Urinary bladder (tissue), 4 donors: ENCODE measurements around the gene TMPRSS7. TPM values are rescaled to one million over a fixed set of nuclear protein-coding genes. Genes with fewer than 3 reads are reported as not detected.
A peak's percentile ranks its signal among the peaks of the same experiment; 100 is the strongest.

Experiments used
- DNase-seq: peaks from one replicate; pipeline ENCODE4 v3.0.0-alpha.2; 2015; ENCODE audit errors: extremely low spot score
- H3K27ac ChIP-seq: one replicate; pipeline ENCODE4 v1.5.1; 2013; ENCODE audit warnings: low read depth, mild to moderate bottlenecking, moderate library complexity
- H3K36me3 ChIP-seq: one replicate; pipeline ENCODE4 v1.6.1; 2013; ENCODE audit warnings: mild to moderate bottlenecking, moderate library complexity; ENCODE audit not compliant: insufficient read depth
- H3K4me1 ChIP-seq: one replicate; pipeline ENCODE4 v1.6.1; 2013; ENCODE audit warnings: mild to moderate bottlenecking, moderate library complexity; ENCODE audit not compliant: insufficient read depth
- H3K4me3 ChIP-seq: one replicate; pipeline ENCODE4 v1.5.1; 2013; ENCODE audit warnings: low read depth, low read length
- WGBS: extraction: QIAGEN DNeasy Blood & Tissue Kit; methylation state at CpG from one replicate; pipeline ENCODE4 v1.1.7; 2013; 5-methylcytosine and 5-hydroxymethylcytosine counted together
- polyA plus RNA-seq: library from polyadenylated mRNA; stranded (reverse); fragments of 200-250 nt; gene quantifications from one replicate; pipeline ENCODE4 v1.2.3, GENCODE V29; 2013
- total RNA-seq: library from RNA; depleted of rRNA; stranded (reverse); fragments of >200 nt; gene quantifications from one replicate; pipeline ENCODE4 v1.2.3, GENCODE V29; 2014
- donor health status: healthy with polysubstance abuse.
- donor health status: healthy.

The TMPRSS7 gene
- total and polyA plus RNA-seq, 2 donors: not detected

GRCh38 chr3:112086875-112087524 is 52.5 kb downstream of the TMPRSS7 start:
- H3K27ac ChIP-seq: peak overlapping the region; percentile 4
- DNase-seq: no peak
- H3K36me3 ChIP-seq: no peaks in the 10 kb centered on the region
- H3K4me1 ChIP-seq: no peaks in the 10 kb centered on the region
- 44% methylated on average over 14 of the region's 14 CpGs for WGBS
- H3K4me3 ChIP-seq: peak overlapping the region; percentile 44

GRCh38 chr3:112087746-112088145 is 53.2 kb downstream of the TMPRSS7 start:
- DNase-seq: no peak
- H3K4me3 ChIP-seq: no peak overlapping the region

DNA sequence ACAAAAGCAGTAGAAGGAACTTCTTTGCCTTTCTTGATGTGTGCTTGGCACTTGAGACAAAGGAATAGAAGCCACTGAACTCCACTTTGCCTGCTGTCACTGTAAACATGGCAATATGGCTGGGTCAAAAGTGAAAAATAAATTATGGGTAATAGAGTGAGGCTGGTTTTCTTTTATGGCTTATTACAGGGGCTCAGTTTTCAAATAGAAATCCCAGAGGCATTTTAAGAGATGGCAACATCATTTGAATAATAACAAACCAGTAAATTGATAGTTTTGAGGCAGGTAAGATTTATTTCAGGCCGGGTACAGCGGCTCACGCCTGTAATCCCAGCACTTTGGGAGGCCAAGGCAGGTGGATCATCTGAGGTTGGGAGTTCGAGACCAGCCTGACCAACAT is 54.4 kb downstream of the TMPRSS7 start:
- H3K4me3 ChIP-seq: no peak overlapping the region
- no peaks in the 10 kb centered on the region for H3K4me1 ChIP-seq
- H3K27ac ChIP-seq: no peak overlapping the region
- no peak for DNase-seq
- no peaks in the 10 kb centered on the region for H3K36me3 ChIP-seq
- WGBS: 72% methylated on average over 4 of the region's 4 CpGs

More at GRCh38 chr3:112087746-112088145, 53.2 kb downstream of the TMPRSS7 start:
- WGBS: 88% methylated on average over 5 of the region's 5 CpGs
- no peaks in the 10 kb centered on the region for H3K36me3 ChIP-seq
- H3K4me1 ChIP-seq: no peaks in the 10 kb centered on the region
- H3K27ac ChIP-seq: no peak overlapping the region

DNA sequence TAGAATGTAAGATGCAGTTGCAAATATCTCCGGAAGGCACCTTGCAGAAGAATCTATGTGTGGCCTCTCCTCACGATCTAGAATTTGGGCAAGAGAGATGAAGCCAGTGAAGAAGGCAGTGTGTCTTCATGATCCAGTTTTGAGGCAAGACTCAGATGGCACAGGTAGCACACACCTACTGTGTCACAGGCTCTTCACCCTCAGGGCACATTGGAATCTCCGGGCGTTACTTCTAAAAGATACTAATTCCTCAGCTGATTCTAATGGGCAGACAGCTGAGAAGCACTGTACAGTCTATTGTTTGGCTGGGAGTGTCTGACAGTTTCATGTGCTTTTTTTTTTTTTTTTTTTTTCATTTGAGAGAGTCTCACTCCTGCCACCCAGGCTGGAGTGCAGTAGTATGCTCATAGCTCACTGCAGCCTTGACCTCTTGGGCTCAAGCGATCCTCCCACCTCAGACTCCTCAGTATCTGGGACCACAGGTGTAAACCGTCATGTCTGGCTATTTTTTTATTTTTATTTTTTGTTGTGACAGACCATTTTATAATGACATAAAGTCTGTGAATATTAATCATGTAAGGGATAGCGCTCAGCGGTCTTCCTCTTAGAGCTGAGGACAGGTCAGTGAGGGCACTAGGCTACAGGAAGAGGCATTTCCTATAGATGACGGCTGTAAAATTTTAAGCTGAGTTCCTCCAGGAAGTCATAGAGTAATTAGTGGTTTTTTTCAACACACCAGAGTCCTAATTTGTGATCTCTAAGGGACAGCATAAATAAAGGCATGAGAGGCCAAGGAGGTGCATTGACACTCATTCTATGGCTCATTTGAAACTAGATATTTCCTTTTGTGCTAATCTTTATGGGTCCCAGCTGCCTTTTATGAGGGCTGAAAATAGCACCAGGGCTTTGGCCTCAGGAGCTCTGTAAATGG is 55.7 kb downstream of the TMPRSS7 start:
- no peak overlapping the region for H3K4me3 ChIP-seq
- 70% methylated on average over 9 of the region's 9 CpGs for WGBS
- no peaks in the 10 kb centered on the region for H3K4me1 ChIP-seq
- no peak overlapping the region for H3K27ac ChIP-seq
- H3K36me3 ChIP-seq: no peaks in the 10 kb centered on the region
- no peak for DNase-seq

GRCh38 chr3:112090887-112091586 is 56.5 kb downstream of the TMPRSS7 start:
- H3K27ac ChIP-seq: no peak overlapping the region
- 53% methylated on average over 6 of the region's 6 CpGs for WGBS
- no peak for DNase-seq
- H3K4me1 ChIP-seq: no peaks in the 10 kb centered on the region
- H3K36me3 ChIP-seq: no peaks in the 10 kb centered on the region
- no peak overlapping the region for H3K4me3 ChIP-seq

- H3K4me3 ChIP-seq: no peak overlapping the region
- 33% methylated on average over 6 of the region's 6 CpGs for WGBS
- no peak overlapping the region for H3K27ac ChIP-seq
Observed at GRCh38 chr3:112092496-112093179, 58.1 kb downstream of the TMPRSS7 start.

GRCh38 chr3:112093180-112093522 is 58.6 kb downstream of the TMPRSS7 start:
- H3K4me1 ChIP-seq: no peaks in the 10 kb centered on the region
- no peak for DNase-seq
- no peaks in the 10 kb centered on the region for H3K36me3 ChIP-seq
- H3K27ac ChIP-seq: no peak overlapping the region
- H3K4me3 ChIP-seq: no peak overlapping the region

More at GRCh38 chr3:112092496-112093179, 58.1 kb downstream of the TMPRSS7 start:
- no peak for DNase-seq
- no peaks in the 10 kb centered on the region for H3K4me1 ChIP-seq
- H3K36me3 ChIP-seq: no peaks in the 10 kb centered on the region

DNA sequence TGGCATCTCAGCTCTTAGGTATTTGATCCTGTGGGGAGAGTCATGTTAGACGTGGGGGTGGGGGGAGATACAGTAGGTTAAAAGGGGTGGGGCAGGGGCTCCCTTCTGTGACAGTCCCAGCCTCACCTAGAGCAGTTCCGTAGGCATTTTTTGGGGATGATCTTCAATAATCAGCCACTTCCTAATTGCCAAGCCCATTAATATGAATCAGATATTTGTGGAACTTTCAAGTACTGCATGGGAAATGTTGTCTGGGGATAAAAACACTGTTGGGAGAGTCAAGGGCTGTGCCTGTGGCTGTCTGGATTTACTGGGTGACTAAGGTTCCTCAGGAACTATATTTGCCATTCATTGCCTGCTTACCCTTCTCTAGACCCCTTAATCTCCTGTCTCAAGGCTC is 61.2 kb downstream of the TMPRSS7 start:
- WGBS: 55% methylated on average over 2 of the region's 2 CpGs
- DNase-seq: no peak
- no peaks in the 10 kb centered on the region for H3K36me3 ChIP-seq
- H3K27ac ChIP-seq: no peak overlapping the region
- no peaks in the 10 kb centered on the region for H3K4me1 ChIP-seq
- no peak overlapping the region for H3K4me3 ChIP-seq

GRCh38 chr3:112096176-112096575 is 61.6 kb downstream of the TMPRSS7 start:
- no peaks in the 10 kb centered on the region for H3K36me3 ChIP-seq
- no peak for DNase-seq
- no peaks in the 10 kb centered on the region for H3K4me1 ChIP-seq
- H3K27ac ChIP-seq: no peak overlapping the region
- H3K4me3 ChIP-seq: no peak overlapping the region
- WGBS: 35% methylated on average over 2 of the region's 2 CpGs

DNA sequence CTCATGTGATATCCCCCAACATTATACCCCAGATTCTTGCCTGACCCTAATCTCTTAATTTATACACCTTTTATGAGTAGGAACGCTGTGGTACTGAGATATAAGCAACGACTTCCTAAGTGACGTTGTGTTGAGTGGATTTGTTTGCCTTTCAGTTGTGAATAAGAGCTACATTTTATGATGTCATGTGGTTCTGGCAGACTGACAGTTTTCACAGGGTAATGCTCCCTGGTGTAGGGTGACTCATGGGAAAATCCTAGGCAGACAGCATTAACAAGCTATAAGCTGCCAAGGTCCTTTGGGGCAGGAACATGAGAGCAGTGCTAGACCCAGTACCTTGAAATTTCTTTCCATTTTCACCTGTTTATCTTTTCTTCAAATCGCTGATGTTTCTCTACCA is 62.8 kb downstream of the TMPRSS7 start:
- Histone ChIP-seq H3K4me1 (no peaks in the 10 kb centered on the region), H3K4me3 (no peak overlapping the region), H3K36me3 (no peaks in the 10 kb centered on the region), H3K27ac (no peak overlapping the region)
- WGBS: 27% methylated on average over 4 of the region's 4 CpGs
- DNase-seq: peak; percentile 59

DNA sequence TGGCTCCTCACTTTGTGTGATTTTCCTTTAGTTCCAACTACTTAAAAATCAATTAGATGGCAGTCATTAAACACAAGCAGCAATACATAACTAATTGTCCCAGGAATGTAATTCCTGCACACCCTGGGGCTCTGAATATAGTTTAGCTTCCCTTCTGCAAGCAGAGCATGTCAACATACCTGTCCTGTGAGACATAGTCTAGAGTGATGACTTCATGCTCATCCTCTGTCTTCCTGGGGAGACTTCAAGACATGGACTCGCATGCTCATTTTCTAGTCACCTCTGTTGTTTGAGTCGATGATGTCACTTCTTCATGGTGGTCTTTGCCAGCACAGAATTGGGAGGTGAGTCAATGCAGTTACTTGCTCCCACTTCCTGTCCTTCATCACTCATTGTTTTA is 67.4 kb downstream of the TMPRSS7 start:
- no peaks in the 10 kb centered on the region for H3K4me1 ChIP-seq
- no peak overlapping the region for H3K4me3 ChIP-seq
- H3K36me3 ChIP-seq: no peaks in the 10 kb centered on the region
- no peak for DNase-seq
- WGBS: 90% methylated on average over 2 of the region's 2 CpGs
- H3K27ac ChIP-seq: no peak overlapping the region

- no peak for DNase-seq
- Histone ChIP-seq H3K4me3 (no peak overlapping the region), H3K4me1 (no peaks in the 10 kb centered on the region), H3K27ac (no peak overlapping the region), H3K36me3 (no peaks in the 10 kb centered on the region)
- WGBS: 92% methylated on average over 2 of the region's 2 CpGs
Observed at GRCh38 chr3:112104774-112105173, 70.2 kb downstream of the TMPRSS7 start.

- 49% methylated on average over 5 of the region's 5 CpGs for WGBS
Observed at GRCh38 chr3:112109322-112109721, 74.8 kb downstream of the TMPRSS7 start.

More at GRCh38 chr3:112109322-112109721, 74.8 kb downstream of the TMPRSS7 start:
- no peaks in the 10 kb centered on the region for H3K4me1 ChIP-seq
- no peak overlapping the region for H3K27ac ChIP-seq
- peaks cover 1% of the 10 kb centered on the region for H3K36me3 ChIP-seq
- DNase-seq: no peak
- H3K4me3 ChIP-seq: no peak overlapping the region
